Measurements from ENCODE around the gene RFX8. TPM values are rescaled to one million over a fixed set of nuclear protein-coding genes. Genes with fewer than 3 reads are reported as not detected.
A peak's percentile ranks its signal among the peaks of the same experiment; 100 is the strongest.

RFX8 gene
- total and polyA plus RNA-seq, 2 of the 13 experiments (the other 11 are each of a cell fraction or from before 2014, with no cell fraction given): not detected

DNA sequence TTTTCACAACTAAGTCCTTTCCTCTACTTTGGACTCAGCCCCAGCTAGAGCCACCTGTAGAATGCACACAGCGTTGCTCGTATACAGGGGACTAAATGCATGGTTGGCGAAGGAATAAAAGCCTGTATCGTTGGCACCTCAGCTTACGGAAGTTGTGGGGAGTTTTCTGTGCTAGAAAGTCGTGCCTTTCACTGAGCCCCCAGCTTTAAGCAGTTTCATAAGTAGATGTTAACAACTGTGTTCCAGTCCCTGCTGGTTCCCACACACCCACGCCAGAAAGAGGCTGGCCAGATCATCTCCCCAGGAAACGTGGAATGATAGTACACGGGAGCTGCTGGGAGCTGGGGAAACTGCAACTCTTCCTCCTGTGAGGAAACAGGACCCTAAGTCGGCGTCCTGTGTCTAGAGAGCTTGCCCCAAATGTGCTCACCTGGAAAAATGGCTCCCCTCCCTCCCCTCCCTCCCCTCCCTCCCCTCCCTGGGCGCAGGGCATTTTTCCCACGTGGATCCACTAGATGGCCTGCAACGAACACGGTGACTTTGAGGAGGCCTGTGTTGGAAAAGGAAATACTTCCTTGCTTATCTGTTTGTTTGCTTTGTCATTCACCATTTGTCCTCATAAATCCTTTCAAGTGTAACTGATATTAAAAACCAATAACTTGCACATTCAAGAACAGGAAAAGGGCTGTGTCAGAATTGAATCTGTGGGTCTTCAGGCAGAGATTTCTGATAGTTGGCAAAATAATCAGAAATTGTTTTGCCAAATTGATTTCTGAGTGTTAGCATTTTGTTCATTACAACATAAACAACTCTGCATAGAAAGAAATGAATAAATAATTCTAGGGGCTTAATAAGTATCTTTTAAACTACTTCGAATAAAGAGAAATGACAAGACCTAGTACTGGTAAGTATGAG, 43.9 kb upstream of the RFX8 start (continued):
- TF ChIP-seq, protein P1, sequence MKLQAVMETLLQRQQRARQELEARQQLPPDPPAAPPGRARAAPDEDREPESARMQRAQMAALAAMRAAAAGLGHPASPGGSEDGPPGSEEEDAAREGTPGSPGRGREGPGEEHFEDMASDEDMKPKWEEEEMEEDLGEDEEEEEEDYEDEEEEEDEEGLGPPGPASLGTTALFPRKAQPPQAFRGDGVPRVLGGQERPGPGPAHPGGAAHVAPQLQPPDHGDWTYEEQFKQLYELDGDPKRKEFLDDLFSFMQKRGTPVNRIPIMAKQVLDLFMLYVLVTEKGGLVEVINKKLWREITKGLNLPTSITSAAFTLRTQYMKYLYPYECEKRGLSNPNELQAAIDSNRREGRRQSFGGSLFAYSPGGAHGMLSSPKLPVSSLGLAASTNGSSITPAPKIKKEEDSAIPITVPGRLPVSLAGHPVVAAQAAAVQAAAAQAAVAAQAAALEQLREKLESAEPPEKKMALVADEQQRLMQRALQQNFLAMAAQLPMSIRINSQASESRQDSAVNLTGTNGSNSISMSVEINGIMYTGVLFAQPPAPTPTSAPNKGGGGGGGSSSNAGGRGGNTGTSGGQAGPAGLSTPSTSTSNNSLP (IDR thresholded peaks at IDR 0.05; ENCODE audit: low read depth, low read length): peak; percentile 81
- TF ChIP-seq, protein P2, sequence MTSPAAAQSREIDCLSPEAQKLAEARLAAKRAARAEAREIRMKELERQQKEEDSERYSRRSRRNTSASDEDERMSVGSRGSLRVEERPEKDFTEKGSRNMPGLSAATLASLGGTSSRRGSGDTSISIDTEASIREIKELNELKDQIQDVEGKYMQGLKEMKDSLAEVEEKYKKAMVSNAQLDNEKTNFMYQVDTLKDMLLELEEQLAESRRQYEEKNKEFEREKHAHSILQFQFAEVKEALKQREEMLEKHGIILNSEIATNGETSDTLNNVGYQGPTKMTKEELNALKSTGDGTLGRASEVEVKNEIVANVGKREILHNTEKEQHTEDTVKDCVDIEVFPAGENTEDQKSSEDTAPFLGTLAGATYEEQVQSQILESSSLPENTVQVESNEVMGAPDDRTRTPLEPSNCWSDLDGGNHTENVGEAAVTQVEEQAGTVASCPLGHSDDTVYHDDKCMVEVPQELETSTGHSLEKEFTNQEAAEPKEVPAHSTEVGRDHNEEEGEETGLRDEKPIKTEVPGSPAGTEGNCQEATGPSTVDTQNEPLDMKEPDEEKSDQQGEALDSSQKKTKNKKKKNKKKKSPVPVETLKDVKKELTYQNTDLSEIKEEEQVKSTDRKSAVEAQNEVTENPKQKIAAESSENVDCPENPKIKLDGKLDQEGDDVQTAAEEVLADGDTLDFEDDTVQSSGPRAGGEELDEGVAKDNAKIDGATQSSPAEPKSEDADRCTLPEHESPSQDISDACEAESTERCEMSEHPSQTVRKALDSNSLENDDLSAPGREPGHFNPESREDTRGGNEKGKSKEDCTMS (CRISPR knock-in tag; conservative IDR thresholded peaks at IDR 0.05): no peak
- 0 out of 2 replicates have a peak, but pooled peaks have one; percentile 43 for TF ChIP-seq ZNF274 (CRISPR knock-in tag; IDR thresholded peaks at IDR 0.05)
- TF ChIP-seq, protein P3, sequence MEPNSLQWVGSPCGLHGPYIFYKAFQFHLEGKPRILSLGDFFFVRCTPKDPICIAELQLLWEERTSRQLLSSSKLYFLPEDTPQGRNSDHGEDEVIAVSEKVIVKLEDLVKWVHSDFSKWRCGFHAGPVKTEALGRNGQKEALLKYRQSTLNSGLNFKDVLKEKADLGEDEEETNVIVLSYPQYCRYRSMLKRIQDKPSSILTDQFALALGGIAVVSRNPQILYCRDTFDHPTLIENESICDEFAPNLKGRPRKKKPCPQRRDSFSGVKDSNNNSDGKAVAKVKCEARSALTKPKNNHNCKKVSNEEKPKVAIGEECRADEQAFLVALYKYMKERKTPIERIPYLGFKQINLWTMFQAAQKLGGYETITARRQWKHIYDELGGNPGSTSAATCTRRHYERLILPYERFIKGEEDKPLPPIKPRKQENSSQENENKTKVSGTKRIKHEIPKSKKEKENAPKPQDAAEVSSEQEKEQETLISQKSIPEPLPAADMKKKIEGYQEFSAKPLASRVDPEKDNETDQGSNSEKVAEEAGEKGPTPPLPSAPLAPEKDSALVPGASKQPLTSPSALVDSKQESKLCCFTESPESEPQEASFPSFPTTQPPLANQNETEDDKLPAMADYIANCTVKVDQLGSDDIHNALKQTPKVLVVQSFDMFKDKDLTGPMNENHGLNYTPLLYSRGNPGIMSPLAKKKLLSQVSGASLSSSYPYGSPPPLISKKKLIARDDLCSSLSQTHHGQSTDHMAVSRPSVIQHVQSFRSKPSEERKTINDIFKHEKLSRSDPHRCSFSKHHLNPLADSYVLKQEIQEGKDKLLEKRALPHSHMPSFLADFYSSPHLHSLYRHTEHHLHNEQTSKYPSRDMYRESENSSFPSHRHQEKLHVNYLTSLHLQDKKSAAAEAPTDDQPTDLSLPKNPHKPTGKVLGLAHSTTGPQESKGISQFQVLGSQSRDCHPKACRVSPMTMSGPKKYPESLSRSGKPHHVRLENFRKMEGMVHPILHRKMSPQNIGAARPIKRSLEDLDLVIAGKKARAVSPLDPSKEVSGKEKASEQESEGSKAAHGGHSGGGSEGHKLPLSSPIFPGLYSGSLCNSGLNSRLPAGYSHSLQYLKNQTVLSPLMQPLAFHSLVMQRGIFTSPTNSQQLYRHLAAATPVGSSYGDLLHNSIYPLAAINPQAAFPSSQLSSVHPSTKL (CRISPR knock-in tag; IDR thresholded peaks at IDR 0.05): peak; percentile 21; the same call in 1 of the 2 replicates
- TF ChIP-seq ZNF337 (CRISPR knock-in tag; IDR thresholded peaks at IDR 0.05; ENCODE audit: borderline replicate concordance, low read depth): no peak
- peak; percentile 34 for TF ChIP-seq HDAC2 (CRISPR knock-in tag; IDR thresholded peaks at IDR 0.05)
- peak; percentile 73; the same call in 1 of the 2 replicates for TF ChIP-seq ZBTB38 (CRISPR knock-in tag; IDR thresholded peaks at IDR 0.05)
- TF ChIP-seq, protein P4, sequence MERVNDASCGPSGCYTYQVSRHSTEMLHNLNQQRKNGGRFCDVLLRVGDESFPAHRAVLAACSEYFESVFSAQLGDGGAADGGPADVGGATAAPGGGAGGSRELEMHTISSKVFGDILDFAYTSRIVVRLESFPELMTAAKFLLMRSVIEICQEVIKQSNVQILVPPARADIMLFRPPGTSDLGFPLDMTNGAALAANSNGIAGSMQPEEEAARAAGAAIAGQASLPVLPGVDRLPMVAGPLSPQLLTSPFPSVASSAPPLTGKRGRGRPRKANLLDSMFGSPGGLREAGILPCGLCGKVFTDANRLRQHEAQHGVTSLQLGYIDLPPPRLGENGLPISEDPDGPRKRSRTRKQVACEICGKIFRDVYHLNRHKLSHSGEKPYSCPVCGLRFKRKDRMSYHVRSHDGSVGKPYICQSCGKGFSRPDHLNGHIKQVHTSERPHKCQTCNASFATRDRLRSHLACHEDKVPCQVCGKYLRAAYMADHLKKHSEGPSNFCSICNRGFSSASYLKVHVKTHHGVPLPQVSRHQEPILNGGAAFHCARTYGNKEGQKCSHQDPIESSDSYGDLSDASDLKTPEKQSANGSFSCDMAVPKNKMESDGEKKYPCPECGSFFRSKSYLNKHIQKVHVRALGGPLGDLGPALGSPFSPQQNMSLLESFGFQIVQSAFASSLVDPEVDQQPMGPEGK (CRISPR knock-in tag; IDR thresholded peaks at IDR 0.05): peak; percentile 59; the same call in 1 of the 2 replicates
- no peak for TF ChIP-seq SNRNP70 (IDR thresholded peaks at IDR 0.05; ENCODE audit: low read depth, low read length)
- 0 out of 2 replicates have a peak, but pooled peaks have one; percentile 36 for TF ChIP-seq ARHGAP35 (CRISPR knock-in tag; IDR thresholded peaks at IDR 0.05; ENCODE audit: borderline replicate concordance)
- no peak for TF ChIP-seq ZNF746 (CRISPR knock-in tag; IDR thresholded peaks at IDR 0.05)
- peak; percentile 88 for TF ChIP-seq STAG1 (CRISPR knock-in tag; IDR thresholded peaks at IDR 0.05)
- TF ChIP-seq ZNF383 (CRISPR knock-in tag; IDR thresholded peaks at IDR 0.05; ENCODE audit: borderline replicate concordance): no peak
- TF ChIP-seq NCOA5 (CRISPR knock-in tag; IDR thresholded peaks at IDR 0.05): no peak
- no peak; the same call in 1 of the 2 replicates for TF ChIP-seq ZNF292 (CRISPR knock-in tag; IDR thresholded peaks at IDR 0.05; ENCODE audit: borderline replicate concordance, low read depth)
- no peak for TF ChIP-seq ZNF331 (CRISPR knock-in tag; IDR thresholded peaks at IDR 0.05)
- peak; percentile 26; the same call in 1 of the 2 replicates for TF ChIP-seq ZMYM4 (CRISPR knock-in tag; IDR thresholded peaks at IDR 0.05)
- TF ChIP-seq ZNF615 (CRISPR knock-in tag; IDR thresholded peaks at IDR 0.05; ENCODE audit: borderline replicate concordance): no peak
